Measurements from ENCODE around the gene FALEC. TPM values are rescaled to one million over a fixed set of nuclear protein-coding genes. Genes with fewer than 3 reads are reported as not detected.

The FALEC gene
- total and polyA plus RNA-seq, 2 of the 8 experiments (the other 6 are each of a cell fraction or from before 2014, with no cell fraction given) = not detected

DNA sequence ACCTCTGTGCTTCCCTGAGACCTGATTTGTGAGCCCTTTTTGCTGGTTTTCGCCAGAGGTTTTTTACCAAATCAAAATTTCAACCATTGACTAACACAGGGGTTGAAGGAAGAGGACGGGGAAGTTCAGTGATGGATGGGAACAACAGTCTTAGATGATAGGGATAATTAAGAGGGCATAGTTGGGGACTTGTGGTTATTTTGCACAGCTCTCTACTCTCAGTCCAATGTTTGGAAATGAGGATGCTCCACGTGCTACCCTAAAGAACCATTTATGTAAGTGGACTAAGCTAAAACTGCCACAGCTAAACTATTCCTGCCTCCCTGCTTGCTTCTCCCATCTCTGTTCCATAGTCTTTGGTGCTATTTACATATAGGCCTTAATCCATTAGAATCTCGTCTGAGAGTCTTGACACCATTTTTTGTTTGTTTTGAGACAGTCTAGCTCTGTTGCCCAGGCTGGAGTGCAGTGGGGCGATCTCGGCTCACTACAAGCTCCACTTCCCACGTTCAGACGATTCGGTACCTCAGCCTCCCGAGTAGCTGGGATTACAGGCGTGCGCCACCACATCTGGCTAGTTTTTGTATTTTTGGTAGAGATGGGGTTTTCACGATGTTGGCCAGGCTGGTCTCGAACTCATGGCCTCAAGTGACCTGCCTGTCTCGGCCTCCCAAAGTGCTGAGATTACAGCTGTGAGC is 64.5 kb downstream of the FALEC start (continued):
- TF ChIP-seq, protein P1, sequence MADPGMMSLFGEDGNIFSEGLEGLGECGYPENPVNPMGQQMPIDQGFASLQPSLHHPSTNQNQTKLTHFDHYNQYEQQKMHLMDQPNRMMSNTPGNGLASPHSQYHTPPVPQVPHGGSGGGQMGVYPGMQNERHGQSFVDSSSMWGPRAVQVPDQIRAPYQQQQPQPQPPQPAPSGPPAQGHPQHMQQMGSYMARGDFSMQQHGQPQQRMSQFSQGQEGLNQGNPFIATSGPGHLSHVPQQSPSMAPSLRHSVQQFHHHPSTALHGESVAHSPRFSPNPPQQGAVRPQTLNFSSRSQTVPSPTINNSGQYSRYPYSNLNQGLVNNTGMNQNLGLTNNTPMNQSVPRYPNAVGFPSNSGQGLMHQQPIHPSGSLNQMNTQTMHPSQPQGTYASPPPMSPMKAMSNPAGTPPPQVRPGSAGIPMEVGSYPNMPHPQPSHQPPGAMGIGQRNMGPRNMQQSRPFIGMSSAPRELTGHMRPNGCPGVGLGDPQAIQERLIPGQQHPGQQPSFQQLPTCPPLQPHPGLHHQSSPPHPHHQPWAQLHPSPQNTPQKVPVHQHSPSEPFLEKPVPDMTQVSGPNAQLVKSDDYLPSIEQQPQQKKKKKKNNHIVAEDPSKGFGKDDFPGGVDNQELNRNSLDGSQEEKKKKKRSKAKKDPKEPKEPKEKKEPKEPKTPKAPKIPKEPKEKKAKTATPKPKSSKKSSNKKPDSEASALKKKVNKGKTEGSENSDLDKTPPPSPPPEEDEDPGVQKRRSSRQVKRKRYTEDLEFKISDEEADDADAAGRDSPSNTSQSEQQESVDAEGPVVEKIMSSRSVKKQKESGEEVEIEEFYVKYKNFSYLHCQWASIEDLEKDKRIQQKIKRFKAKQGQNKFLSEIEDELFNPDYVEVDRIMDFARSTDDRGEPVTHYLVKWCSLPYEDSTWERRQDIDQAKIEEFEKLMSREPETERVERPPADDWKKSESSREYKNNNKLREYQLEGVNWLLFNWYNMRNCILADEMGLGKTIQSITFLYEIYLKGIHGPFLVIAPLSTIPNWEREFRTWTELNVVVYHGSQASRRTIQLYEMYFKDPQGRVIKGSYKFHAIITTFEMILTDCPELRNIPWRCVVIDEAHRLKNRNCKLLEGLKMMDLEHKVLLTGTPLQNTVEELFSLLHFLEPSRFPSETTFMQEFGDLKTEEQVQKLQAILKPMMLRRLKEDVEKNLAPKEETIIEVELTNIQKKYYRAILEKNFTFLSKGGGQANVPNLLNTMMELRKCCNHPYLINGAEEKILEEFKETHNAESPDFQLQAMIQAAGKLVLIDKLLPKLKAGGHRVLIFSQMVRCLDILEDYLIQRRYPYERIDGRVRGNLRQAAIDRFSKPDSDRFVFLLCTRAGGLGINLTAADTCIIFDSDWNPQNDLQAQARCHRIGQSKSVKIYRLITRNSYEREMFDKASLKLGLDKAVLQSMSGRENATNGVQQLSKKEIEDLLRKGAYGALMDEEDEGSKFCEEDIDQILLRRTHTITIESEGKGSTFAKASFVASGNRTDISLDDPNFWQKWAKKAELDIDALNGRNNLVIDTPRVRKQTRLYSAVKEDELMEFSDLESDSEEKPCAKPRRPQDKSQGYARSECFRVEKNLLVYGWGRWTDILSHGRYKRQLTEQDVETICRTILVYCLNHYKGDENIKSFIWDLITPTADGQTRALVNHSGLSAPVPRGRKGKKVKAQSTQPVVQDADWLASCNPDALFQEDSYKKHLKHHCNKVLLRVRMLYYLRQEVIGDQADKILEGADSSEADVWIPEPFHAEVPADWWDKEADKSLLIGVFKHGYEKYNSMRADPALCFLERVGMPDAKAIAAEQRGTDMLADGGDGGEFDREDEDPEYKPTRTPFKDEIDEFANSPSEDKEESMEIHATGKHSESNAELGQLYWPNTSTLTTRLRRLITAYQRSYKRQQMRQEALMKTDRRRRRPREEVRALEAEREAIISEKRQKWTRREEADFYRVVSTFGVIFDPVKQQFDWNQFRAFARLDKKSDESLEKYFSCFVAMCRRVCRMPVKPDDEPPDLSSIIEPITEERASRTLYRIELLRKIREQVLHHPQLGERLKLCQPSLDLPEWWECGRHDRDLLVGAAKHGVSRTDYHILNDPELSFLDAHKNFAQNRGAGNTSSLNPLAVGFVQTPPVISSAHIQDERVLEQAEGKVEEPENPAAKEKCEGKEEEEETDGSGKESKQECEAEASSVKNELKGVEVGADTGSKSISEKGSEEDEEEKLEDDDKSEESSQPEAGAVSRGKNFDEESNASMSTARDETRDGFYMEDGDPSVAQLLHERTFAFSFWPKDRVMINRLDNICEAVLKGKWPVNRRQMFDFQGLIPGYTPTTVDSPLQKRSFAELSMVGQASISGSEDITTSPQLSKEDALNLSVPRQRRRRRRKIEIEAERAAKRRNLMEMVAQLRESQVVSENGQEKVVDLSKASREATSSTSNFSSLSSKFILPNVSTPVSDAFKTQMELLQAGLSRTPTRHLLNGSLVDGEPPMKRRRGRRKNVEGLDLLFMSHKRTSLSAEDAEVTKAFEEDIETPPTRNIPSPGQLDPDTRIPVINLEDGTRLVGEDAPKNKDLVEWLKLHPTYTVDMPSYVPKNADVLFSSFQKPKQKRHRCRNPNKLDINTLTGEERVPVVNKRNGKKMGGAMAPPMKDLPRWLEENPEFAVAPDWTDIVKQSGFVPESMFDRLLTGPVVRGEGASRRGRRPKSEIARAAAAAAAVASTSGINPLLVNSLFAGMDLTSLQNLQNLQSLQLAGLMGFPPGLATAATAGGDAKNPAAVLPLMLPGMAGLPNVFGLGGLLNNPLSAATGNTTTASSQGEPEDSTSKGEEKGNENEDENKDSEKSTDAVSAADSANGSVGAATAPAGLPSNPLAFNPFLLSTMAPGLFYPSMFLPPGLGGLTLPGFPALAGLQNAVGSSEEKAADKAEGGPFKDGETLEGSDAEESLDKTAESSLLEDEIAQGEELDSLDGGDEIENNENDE (IDR thresholded peaks at IDR 0.05; ENCODE audit: insufficient replicate concordance, low read length) = no peak
- TF ChIP-seq GABPA (IDR thresholded peaks at IDR 0.05; ENCODE audit: borderline replicate concordance, insufficient read depth, low read length) = no peak
- no peak for TF ChIP-seq KDM1A (IDR thresholded peaks at IDR 0.05; ENCODE audit: borderline replicate concordance, low read length)
- TF ChIP-seq POLR2AphosphoS5 (IDR thresholded peaks at IDR 0.05; ENCODE audit: low read depth, low read length) = no peak; the same call in 1 of the 2 replicates
- no peak for TF ChIP-seq KDM5A (IDR thresholded peaks at IDR 0.05; ENCODE audit: low read length)
